Liver (tissue), 3 donors: ENCODE measurements around the gene NEFH.

ENCODE experiments used
- GABPA ChIP-seq, 2 donors: IDR thresholded peaks in 1 of 2; conservative IDR thresholded peaks in 1 of 2; 2 replicates each; pipeline ENCODE4 v1.6.1; 2016; ENCODE audit warnings: antibody characterized with exemption in 2 of 2, mild to moderate bottlenecking in 1 of 2, moderate library complexity in 1 of 2
- RXRA ChIP-seq, 2 donors: IDR thresholded peaks; 2 replicates each; pipeline ENCODE4 v1.6.1; 2017 to 2018; ENCODE audit warnings: antibody characterized with exemption in 2 of 2, mild to moderate bottlenecking in 1 of 2
- SP1 ChIP-seq: IDR thresholded peaks from 2 replicates; pipeline ENCODE4 v1.6.1; 2018; ENCODE audit warnings: antibody characterized with exemption, mild to moderate bottlenecking
- TF ChIP-seq, protein P1 (sequence below): fragments of 150-350 bp; IDR thresholded peaks from 2 replicates; pipeline ENCODE4 v1.5.1; 2017; ENCODE audit warnings: improper control_type of control experiment, low read depth, low read length; ENCODE audit not compliant: missing input control
- TF ChIP-seq, protein P2 (sequence below): IDR thresholded peaks from 2 replicates; pipeline ENCODE4 v1.6.1; 2016; ENCODE audit warnings: antibody characterized with exemption
- donor health status: healthy.
- donor health status: healthy.

DNA sequence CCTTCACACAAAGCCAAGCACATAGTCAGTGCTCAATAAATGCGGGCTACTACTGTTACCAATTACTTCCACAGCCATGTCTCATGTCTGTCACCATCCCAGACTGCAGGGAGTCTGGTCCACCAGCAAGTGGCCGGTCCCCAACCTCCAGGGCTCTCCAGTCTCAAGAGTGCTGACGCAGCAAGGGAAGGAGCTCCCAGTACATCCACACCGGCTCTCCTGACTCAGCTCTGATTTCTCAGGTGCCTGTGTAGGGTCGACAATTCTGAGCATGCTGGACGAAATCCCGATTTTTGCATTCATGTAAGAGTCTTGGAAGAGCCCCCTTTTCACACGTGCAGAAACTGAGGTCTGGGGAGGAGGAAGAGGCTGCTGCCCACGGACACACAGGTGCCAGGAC, 10.3 kb upstream of the NEFH start:
- no peak for TF ChIP-seq SP1
- TF ChIP-seq, protein P1, sequence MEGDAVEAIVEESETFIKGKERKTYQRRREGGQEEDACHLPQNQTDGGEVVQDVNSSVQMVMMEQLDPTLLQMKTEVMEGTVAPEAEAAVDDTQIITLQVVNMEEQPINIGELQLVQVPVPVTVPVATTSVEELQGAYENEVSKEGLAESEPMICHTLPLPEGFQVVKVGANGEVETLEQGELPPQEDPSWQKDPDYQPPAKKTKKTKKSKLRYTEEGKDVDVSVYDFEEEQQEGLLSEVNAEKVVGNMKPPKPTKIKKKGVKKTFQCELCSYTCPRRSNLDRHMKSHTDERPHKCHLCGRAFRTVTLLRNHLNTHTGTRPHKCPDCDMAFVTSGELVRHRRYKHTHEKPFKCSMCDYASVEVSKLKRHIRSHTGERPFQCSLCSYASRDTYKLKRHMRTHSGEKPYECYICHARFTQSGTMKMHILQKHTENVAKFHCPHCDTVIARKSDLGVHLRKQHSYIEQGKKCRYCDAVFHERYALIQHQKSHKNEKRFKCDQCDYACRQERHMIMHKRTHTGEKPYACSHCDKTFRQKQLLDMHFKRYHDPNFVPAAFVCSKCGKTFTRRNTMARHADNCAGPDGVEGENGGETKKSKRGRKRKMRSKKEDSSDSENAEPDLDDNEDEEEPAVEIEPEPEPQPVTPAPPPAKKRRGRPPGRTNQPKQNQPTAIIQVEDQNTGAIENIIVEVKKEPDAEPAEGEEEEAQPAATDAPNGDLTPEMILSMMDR, result no peak
- TF ChIP-seq RXRA (IDR thresholded peaks at IDR 0.05), result no peak
- TF ChIP-seq GABPA (IDR thresholded peaks at IDR 0.05 in 1 of 2, conservative IDR thresholded peaks at IDR 0.05 in 1 of 2), result no peak
- TF ChIP-seq, protein P2, sequence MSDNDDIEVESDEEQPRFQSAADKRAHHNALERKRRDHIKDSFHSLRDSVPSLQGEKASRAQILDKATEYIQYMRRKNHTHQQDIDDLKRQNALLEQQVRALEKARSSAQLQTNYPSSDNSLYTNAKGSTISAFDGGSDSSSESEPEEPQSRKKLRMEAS, result no peak
